Activated CD4-positive, alpha-beta memory T cell treated with anti-CD3 and anti-CD28 coated beads, Interleukin-2, amount 10 ng/mL, durations not matched to agents 7 days and 5 days (primary cell): ENCODE measurements around the gene PTCH1. TPM values are rescaled to one million over a fixed set of nuclear protein-coding genes. Genes with fewer than 3 reads are reported as not detected.

Source experiments
- CTCF ChIA-PET: fragments of 350-600 bp; sonication (Branson Sonifier 250); formaldehyde crosslinking; loops from one replicate; lab custom pipeline; 2021; ENCODE audit warnings: antibody characterized with exemption, inconsistent platforms; lab: Charles Lee
- POLR2A ChIA-PET: fragments of 350-600 bp; sonication (Branson Sonifier 250); formaldehyde crosslinking; loops from one replicate; lab custom pipeline; 2021; ENCODE audit warnings: antibody characterized with exemption; lab: Charles Lee
- DNase-seq: peaks from one replicate; pipeline ENCODE4 v3.0.0-alpha.2; 2020
- H3K27ac Mint-ChIP-seq: one replicate; pipeline ENCODE4 v1.8.0; 2021; ENCODE audit warnings: mild to moderate bottlenecking, mixed read lengths
- H3K27me3 Mint-ChIP-seq: one replicate; pipeline ENCODE4 v1.8.0; 2021; ENCODE audit warnings: mixed read lengths
- H3K36me3 Mint-ChIP-seq: one replicate; pipeline ENCODE4 v1.8.0; 2021; ENCODE audit warnings: low read depth, mixed read lengths
- H3K4me1 Mint-ChIP-seq: one replicate; pipeline ENCODE4 v1.8.0; 2021; ENCODE audit warnings: mixed read lengths
- H3K4me3 Mint-ChIP-seq: one replicate; pipeline ENCODE4 v1.8.0; 2021; ENCODE audit warnings: mild to moderate bottlenecking, mixed read lengths
- H3K9me3 Mint-ChIP-seq: one replicate; pipeline ENCODE4 v1.8.0; 2021; ENCODE audit warnings: mixed read lengths
- total RNA-seq, 2 experiments: library from RNA; stranded (reverse); gene quantifications; one replicate each; pipeline ENCODE4 v1.2.3, GENCODE V29; 2021

PTCH1 gene
- total RNA-seq, 2 experiments from 2014 or later = 17.2 to 19.2 TPM

DNA sequence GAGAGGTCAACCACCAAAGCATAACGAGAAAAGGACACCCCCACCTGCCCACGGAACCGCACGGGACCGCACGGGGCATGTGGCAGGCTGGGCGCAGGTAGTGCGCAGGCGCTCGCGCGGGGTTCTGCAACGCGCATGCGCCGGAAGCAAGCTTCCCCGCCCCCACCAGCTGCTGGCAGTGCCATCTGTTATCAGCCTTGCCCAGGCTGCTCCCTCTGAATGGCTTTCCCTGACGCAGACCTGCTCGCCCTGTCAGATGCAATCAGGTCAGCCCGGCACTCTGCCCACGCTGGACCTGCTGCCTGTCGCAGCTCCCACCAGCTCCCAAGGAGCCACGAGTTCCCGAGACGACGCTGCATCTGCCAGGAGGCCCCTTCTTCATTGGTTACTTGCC is 22.8 kb downstream of the PTCH1 start:
- Mint-ChIP-seq H3K27ac (peak overlapping the region; percentile 98), H3K4me1 (peaks cover 65% of the 10 kb centered on the region), H3K9me3 (no peaks in the 10 kb centered on the region), H3K36me3 (peaks cover 5% of the 10 kb centered on the region), H3K27me3 (peaks cover 7% of the 10 kb centered on the region), H3K4me3 (peak overlapping the region; percentile 74)
- DNase-seq = no peak
- CTCF ChIA-PET = interaction anchor here (1.2 to 1.4 kb wide), 2 partner anchors 10 to 33 kb away, joined by 3 to 4 read pairs; no protein-coding TSS in a partner anchor
- POLR2A ChIA-PET = interaction anchor here (0.8 to 3.5 kb wide), 7 partner anchors 12 to 383 kb away, joined by 3 to 31 read pairs (median 18); no protein-coding TSS in a partner anchor

DNA sequence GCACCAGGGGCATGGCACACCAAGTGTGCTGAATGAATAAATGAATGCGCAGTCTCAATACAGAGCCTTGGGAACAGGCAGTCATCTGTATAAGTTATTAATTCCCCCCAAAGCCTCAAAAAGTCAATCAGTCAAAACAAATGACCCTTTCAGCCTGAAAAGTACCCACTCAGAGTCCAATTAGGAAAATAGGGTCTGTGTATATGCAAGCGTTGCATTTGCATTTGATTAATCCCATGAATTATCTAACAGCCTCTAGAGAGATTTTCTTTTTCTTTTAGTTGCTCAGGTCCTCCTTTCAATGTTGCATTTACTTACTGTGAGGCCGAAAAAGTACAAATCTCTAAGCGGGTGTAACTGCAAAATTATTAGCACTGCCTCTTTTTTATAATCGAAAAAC is 23.4 kb downstream of the PTCH1 start:
- H3K4me1 Mint-ChIP-seq = peaks cover 65% of the 10 kb centered on the region
- no peak overlapping the region for H3K4me3 Mint-ChIP-seq
- peaks cover 4% of the 10 kb centered on the region for H3K27me3 Mint-ChIP-seq
- peaks cover 4% of the 10 kb centered on the region for H3K36me3 Mint-ChIP-seq
- no peaks in the 10 kb centered on the region for H3K9me3 Mint-ChIP-seq
- ChIA-PET CTCF (interaction anchor here (1.3 kb wide), 1 partner anchor 16 kb away, joined by 4 read pairs; no protein-coding TSS in a partner anchor), POLR2A (interaction anchor here (3.5 kb wide), 1 partner anchor 16 kb away, joined by 18 read pairs; no protein-coding TSS in a partner anchor)
- no peak for DNase-seq
- H3K27ac Mint-ChIP-seq = no peak overlapping the region

DNA sequence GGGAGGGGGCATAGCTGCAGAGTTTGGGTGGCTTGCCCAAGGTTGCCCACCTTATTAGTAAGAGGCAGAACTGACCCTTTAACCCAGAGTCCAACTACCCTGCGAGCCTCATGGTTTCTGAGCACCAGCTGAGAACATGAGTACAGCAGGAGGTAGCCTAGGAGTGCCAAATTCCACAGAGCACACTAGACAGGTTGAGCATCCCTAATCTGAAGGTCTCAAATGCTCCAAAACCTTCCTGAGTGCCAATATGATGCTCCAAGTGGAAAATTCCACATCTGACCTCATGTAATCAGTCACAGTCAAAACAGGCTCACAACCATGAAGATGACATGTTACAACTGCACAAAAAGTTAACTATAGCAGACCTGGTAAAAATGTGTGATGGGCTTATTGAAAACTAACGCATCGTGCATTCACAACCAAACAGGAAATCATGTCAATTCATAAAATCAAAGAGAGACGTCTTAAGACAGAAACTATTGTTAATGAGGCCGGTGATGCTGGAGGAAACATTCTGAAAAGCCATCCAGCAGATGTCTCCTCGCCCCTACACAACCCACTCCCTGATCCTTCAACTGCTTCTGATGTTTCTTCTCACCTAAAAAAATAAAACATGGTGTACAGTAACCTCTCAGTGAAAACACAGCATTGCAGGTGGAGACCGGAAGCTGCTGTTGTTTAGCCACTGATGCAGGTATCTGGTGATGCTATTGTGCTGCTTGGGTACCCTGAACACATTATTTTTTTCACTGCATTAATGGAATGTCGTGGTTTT is 25.0 kb downstream of the PTCH1 start:
- Mint-ChIP-seq H3K9me3 (no peaks in the 10 kb centered on the region), H3K36me3 (peaks cover 3% of the 10 kb centered on the region), H3K27me3 (peaks cover 1% of the 10 kb centered on the region), H3K4me1 (peaks cover 52% of the 10 kb centered on the region), H3K4me3 (no peak overlapping the region), H3K27ac (no peak overlapping the region)
- CTCF ChIA-PET = interaction anchor here (1.3 kb wide), 1 partner anchor 17 kb away, joined by 4 read pairs; no protein-coding TSS in a partner anchor
- POLR2A ChIA-PET = interaction anchor here (0.8 kb wide), 1 partner anchor 19 kb away, joined by 4 read pairs; no protein-coding TSS in a partner anchor
- DNase-seq = no peak

DNA sequence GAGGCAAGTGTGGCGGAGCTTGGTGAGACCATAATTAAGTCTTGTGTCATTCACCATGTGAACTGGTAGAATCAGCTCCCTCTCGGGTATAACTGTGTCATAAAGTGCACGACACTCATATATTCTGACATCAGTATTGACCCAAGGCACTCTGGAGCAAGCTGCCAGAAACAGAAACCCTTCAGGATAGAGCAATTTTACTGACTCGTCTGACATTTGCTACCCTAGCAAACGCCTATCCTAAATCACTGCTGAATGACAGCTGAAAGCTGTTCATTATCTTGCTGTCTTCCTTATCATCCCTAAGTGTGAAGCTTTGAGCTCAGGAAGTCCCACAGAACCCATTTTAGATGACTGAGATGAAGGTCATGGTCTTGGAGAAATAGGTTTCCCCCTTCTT is 27.8 kb downstream of the PTCH1 start:
- CTCF ChIA-PET = interaction anchor here (1.5 kb wide), 1 partner anchor 26 kb away, joined by 4 read pairs; no protein-coding TSS in a partner anchor
- Mint-ChIP-seq H3K36me3 (no peaks in the 10 kb centered on the region), H3K4me3 (no peak overlapping the region), H3K27me3 (no peaks in the 10 kb centered on the region), H3K4me1 (peaks cover 25% of the 10 kb centered on the region), H3K27ac (no peak overlapping the region), H3K9me3 (no peaks in the 10 kb centered on the region)
- no peak for DNase-seq
- POLR2A ChIA-PET = interaction anchor here (1.0 kb wide), 1 partner anchor 27 kb away, joined by 3 read pairs; no protein-coding TSS in a partner anchor

DNA sequence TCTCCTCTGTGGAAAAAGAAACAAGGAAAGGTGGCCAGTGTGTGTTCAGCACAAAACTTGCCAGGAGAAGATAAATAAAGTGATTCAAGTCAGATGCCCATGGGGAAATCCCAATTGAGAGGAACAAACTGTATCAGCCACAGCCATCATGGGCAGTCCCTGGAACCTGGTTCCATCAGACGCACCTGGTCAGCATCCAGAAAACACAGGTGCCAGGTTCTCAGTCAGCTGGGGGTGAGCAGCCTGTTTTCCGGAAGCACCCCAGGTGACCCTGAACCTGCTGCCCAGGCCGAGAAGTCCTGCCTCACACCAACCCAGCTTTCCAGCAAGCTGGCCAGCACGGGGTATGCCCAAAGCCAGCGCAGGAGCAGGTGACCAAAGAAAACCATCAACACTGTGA is 30.5 kb downstream of the PTCH1 start:
- Mint-ChIP-seq H3K36me3 (no peaks in the 10 kb centered on the region), H3K4me3 (no peak overlapping the region), H3K4me1 (peaks cover 2% of the 10 kb centered on the region), H3K9me3 (no peaks in the 10 kb centered on the region), H3K27me3 (peaks cover 2% of the 10 kb centered on the region), H3K27ac (no peak overlapping the region)
- POLR2A ChIA-PET = no interaction called here
- no peak for DNase-seq
- CTCF ChIA-PET = no interaction called here

DNA sequence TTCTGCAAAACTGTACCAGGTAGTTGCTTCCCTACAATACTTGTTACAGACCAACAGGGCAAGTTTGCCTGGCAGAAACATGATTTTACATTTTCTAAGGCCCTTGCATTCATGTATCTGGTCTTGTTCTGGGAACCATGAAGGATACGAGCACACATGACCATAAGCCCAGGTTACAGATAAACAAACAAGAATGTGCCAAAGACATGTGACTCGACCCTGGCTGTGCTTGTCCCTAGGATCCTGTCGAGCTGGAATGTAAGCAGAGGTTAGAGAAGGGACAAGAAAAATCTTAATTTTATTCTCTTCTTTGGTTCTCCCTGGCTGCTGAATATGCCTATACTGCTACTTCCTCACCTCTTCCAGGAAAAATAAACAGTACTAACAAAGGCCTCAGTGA is 32.5 kb downstream of the PTCH1 start:
- no peak for DNase-seq
- ChIA-PET POLR2A (no interaction called here), CTCF (no interaction called here)
- Mint-ChIP-seq H3K9me3 (no peaks in the 10 kb centered on the region), H3K27ac (no peak overlapping the region), H3K27me3 (peaks cover 2% of the 10 kb centered on the region), H3K4me1 (peaks cover 3% of the 10 kb centered on the region), H3K36me3 (no peaks in the 10 kb centered on the region), H3K4me3 (no peak overlapping the region)

DNA sequence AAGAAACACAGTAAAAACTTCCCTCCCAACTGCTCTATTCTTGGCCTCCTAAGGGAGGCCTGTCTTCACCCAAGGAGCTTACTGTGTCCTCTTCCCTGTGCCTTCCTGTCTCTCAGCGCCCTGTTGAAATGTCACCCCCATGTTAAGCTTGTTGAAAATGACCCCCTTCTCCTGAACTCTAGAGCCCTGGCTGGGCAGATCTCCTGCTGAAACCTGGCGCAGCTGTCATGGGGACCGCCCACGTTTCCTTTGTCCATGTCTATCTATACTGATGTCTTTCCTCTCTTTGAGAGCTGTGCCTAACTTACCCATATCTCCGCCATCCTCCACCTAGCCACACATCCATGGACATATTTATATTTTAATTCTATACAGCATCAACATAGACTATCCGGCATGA is 33.3 kb downstream of the PTCH1 start:
- Mint-ChIP-seq H3K27me3 (peaks cover 2% of the 10 kb centered on the region), H3K4me1 (peaks cover 3% of the 10 kb centered on the region), H3K9me3 (no peaks in the 10 kb centered on the region), H3K4me3 (no peak overlapping the region), H3K36me3 (no peaks in the 10 kb centered on the region), H3K27ac (no peak overlapping the region)
- POLR2A ChIA-PET = no interaction called here
- CTCF ChIA-PET = interaction anchor here (0.5 to 0.8 kb wide), 5 partner anchors 11 to 734 kb away, joined by 3 read pairs; no protein-coding TSS in a partner anchor
- no peak for DNase-seq

DNA sequence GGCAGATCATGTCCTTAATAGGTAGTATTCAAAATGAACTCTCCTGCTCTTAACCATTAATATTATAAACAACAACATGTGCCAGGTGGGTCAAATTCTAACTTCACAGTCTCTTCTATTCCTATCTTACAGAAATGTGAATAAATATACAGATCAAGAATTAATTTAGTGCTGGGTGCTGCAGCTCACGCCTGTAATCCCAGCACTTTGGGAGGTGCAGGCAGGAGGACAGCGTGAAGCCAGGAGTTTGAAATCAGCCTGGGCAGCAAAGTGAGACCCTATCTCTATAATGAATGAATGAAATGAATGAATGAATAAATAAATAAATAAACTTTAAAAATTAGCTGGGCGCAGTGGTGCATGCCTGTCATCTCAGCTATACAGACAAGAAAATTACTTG is 34.1 kb downstream of the PTCH1 start:
- peaks cover 3% of the 10 kb centered on the region for H3K4me1 Mint-ChIP-seq
- peaks cover 4% of the 10 kb centered on the region for H3K27me3 Mint-ChIP-seq
- no peaks in the 10 kb centered on the region for H3K36me3 Mint-ChIP-seq
- ChIA-PET CTCF (interaction anchor here (0.6 kb wide), 1 partner anchor 48 kb away, joined by 3 read pairs; no protein-coding TSS in a partner anchor), POLR2A (interaction anchor here (1.2 kb wide), 1 partner anchor 12 kb away, joined by 3 read pairs; no protein-coding TSS in a partner anchor)
- no peak overlapping the region for H3K4me3 Mint-ChIP-seq
- no peak overlapping the region for H3K27ac Mint-ChIP-seq
- H3K9me3 Mint-ChIP-seq = no peaks in the 10 kb centered on the region
- DNase-seq = no peak

DNA sequence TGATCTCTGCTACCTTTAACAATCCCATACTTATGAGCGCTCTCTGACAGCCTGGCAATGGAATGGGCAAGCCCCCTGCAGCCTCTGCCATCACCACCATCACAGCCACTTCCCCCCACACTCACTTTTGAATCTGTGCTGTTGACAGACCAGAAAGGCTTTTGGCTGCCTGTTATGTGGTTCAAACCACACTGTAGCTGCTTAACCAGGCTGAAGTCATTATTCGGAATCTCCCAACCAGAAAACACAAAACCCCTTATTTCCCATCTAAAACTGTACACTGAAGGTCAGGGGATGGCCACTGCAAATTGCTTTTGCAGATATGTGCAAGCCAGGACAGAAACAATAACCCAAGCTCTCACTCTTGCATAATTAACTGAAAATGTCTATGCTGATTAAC is 35.8 kb downstream of the PTCH1 start:
- no peak overlapping the region for H3K27ac Mint-ChIP-seq
- no peaks in the 10 kb centered on the region for H3K36me3 Mint-ChIP-seq
- H3K4me3 Mint-ChIP-seq = no peak overlapping the region
- peaks cover 3% of the 10 kb centered on the region for H3K4me1 Mint-ChIP-seq
- POLR2A ChIA-PET = no interaction called here
- no peaks in the 10 kb centered on the region for H3K9me3 Mint-ChIP-seq
- H3K27me3 Mint-ChIP-seq = peaks cover 5% of the 10 kb centered on the region
- CTCF ChIA-PET = no interaction called here
- no peak for DNase-seq

DNA sequence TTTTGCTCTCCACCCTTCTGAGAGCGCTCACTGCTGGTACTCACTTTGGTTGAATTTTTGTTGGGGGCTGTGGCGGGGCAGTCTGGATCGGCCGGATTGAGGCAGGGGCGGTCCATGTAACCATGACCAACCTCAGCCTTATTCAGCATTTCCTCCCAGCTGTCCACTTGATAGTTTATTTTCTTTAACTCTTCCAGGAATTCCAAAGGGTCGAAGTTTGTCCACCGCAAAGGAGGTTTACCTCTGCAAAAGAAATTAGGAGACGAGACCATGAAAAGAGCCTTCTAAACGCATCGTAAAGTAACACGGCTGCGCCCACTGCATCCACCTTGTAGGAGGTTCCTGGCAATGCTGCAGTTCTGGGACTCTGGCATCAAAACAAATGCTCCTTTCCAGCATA is 36.4 kb downstream of the PTCH1 start:
- Mint-ChIP-seq H3K36me3 (peaks cover 2% of the 10 kb centered on the region), H3K4me1 (peaks cover 3% of the 10 kb centered on the region), H3K9me3 (no peaks in the 10 kb centered on the region), H3K4me3 (no peak overlapping the region), H3K27me3 (peaks cover 5% of the 10 kb centered on the region), H3K27ac (no peak overlapping the region)
- ChIA-PET POLR2A (no interaction called here), CTCF (no interaction called here)
- no peak for DNase-seq

DNA sequence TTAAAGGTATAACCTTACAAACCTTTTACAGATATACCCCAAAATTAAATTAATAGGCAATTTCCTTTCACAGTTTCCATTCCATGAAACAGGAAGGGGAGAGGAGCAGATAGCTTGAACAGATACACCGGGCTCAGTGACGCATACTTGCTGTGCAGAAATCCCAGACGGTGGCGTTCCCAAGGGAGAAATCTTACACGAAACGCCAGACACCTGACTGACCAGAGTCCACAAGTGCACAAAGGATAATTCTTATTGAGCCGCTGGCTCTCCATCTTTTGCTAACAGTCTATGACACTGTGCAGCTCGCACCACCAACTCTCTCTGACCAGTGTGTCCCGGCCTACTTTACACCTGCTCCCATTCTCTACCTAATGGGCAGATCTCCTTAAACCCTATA is 37.4 kb downstream of the PTCH1 start:
- no peaks in the 10 kb centered on the region for H3K9me3 Mint-ChIP-seq
- no peak overlapping the region for H3K4me3 Mint-ChIP-seq
- H3K27ac Mint-ChIP-seq = no peak overlapping the region
- peaks cover 6% of the 10 kb centered on the region for H3K36me3 Mint-ChIP-seq
- DNase-seq = no peak
- peaks cover 3% of the 10 kb centered on the region for H3K4me1 Mint-ChIP-seq
- peaks cover 5% of the 10 kb centered on the region for H3K27me3 Mint-ChIP-seq
- POLR2A ChIA-PET = no interaction called here
- CTCF ChIA-PET = no interaction called here

DNA sequence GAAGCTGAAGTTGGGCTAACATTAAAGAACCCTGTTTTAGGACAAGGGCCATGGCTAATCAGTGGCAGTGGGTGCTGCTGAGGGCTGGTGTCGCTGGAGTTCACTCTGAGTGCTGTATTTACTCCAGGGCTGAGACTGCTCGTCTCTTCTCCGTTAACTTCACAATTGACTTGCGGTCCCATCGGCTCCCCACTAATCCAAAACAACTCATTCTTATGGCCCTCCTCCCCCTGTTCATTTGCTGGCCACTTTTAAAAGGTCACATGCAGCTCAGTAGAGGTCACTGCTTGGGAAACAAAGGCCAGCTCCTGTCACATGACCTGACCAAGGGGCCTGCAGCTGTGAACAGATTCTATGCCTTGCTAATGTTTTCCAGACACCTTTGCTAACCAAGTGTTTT is 38.4 kb downstream of the PTCH1 start:
- Mint-ChIP-seq H3K27ac (no peak overlapping the region), H3K27me3 (peaks cover 5% of the 10 kb centered on the region), H3K4me3 (no peak overlapping the region), H3K36me3 (peaks cover 6% of the 10 kb centered on the region), H3K4me1 (peaks cover 3% of the 10 kb centered on the region), H3K9me3 (no peaks in the 10 kb centered on the region)
- CTCF ChIA-PET = no interaction called here
- DNase-seq = no peak
- POLR2A ChIA-PET = no interaction called here

DNA sequence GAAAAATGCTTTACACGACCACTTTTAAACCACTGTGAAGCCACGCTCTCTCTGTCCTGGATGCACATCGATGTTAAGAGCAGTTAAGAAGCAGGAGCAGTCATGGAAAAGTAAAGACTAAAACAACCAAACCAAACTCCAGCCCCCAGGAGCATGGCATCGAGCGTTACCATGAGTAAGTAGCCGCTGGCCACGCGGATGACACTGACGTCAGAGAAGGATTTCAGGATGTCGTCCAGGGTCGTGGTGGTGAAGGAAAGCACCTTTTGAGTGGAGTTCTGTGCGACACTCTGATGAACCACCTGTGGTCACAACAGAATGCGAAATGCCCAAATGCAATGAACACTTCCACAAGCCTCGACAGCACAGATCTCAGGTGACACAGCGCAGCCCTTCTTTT is 38.9 kb downstream of the PTCH1 start:
- Mint-ChIP-seq H3K27me3 (peaks cover 5% of the 10 kb centered on the region), H3K9me3 (no peaks in the 10 kb centered on the region)

More for the DNA sequence above, 38.9 kb downstream of the PTCH1 start:
- peaks cover 6% of the 10 kb centered on the region for H3K36me3 Mint-ChIP-seq
- H3K4me3 Mint-ChIP-seq = no peak overlapping the region
- ChIA-PET CTCF (no interaction called here), POLR2A (no interaction called here)
- peaks cover 3% of the 10 kb centered on the region for H3K4me1 Mint-ChIP-seq
- no peak overlapping the region for H3K27ac Mint-ChIP-seq
- no peak for DNase-seq
